GM21515 (cell line): ENCODE measurements around the gene BPIFA2.
"Not testable (repeated sequence)": the region's sequence is repeated elsewhere in the genome, so short reads cannot be mapped to it uniquely, and the experiment has no call there.

Experiments
- ATAC-seq: cut with Tn5 transposase; IDR thresholded peaks from one replicate; pipeline ENCODE4 v1.9.1; 2021; ENCODE audit not compliant: unreplicated experiment

The BPIFA2 gene, protein sequence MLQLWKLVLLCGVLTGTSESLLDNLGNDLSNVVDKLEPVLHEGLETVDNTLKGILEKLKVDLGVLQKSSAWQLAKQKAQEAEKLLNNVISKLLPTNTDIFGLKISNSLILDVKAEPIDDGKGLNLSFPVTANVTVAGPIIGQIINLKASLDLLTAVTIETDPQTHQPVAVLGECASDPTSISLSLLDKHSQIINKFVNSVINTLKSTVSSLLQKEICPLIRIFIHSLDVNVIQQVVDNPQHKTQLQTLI

DNA sequence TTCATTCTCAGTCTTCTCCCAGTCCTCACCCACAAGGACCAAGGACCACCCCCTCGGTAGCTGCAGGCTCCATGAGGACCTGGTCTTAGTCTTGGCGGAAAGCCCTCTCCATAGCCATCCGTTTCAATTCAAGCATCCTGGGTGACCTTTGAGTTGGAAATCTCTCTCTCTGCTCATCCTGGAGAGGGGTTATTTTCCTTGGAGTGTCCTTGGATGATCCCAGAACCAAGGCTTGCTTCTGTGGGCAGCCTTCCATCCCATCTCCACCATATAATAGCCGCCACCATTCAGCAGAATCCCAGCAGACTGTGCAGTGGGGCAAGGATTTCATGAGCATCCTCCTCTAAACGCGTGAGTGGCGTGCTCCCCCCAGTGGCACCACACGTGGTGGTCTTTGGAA lies at the start of gene BPIFA2:
Gene BPIFA2 (plus strand): TSS at position 301 of the 400 bp plus-strand sequence. CDS start 987 bp downstream, outside the sequence.
- no peak for ATAC-seq

DNA sequence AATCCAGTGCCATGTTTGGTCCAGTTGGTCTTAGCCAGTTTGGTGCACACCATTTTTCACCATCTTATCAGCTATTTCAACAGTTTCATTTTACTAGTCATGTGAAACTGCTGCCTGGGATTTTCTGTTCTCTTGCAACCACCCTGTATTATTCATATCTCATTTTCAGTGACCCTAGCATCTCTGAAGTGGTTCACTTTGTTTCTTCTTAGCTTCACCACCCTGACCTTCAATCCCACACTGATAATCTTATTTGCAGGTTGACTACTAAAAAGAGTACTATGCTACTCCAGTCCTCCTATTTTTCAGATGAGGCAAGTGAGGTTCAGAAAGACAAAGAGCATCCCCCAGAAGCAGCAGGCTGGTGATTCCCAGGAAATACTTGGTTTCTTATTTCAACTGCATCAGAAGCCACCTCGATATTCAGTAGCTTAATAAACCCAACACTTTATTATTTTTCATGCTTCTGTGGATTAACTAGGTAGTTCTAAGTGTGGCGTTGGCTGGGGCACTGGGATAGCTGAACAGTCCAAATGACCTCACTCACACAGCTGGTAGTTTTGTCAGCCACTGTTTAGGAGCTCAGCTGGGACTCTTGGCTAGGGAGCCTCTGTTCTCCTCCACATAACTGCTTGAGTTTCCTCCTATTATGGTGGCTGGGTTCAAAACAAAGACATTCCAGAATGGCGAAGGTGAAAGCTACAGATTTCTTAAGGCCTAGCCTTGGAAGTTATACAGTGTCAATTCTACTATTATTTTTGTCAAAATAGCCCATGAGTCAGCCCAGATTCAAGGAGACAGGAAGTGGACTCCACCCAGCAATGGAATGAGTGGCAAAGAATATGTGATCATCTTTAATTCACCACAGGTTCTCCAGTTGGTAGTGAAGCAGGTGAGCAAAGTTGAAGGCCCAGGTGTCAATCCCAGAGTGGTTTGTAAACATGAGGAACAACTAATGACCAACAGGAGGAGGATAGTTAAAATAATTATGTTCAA lies 47.9 kb upstream of the BPIFA2 start:
- no peak for ATAC-seq

DNA sequence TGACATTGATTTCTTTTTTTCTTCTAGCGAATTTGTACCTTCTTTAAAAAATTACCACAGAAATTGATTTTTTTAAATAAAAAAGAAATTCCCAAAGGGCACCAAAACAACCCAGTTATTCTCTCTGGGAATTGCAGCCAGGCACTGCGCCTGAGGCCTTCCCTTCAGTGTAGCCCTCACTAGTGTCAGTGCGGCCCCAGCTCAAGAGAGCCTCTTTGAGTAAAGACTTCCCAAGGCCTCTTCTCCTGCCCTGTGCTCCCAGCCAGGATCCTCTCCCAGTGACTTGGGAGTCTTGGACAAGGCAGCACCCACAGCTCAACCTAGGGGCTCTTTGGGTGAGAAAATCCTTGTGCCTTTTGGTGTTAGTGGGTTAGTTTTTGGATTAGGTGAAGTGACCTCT lies 47.0 kb upstream of the BPIFA2 start:
- no peak for ATAC-seq

DNA sequence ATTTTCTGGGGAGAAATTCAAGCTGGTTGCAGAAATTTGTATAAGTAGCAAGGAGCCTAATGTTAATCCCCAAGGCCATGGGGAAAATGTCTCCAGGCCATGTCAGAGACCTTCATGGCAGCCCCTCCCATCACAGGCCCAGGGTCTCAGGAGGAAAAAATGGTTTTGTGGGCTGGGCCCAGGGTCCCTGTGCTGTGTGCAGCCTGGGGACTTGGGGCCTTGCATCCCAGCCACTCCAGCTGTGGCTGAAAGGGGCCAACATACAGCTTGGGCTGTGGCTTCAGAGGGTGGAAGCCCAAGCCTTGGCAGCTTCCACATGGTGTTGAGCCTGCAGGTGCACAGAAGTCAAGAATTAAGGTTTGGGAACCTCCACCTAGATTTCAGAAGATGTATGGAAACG lies 45.7 kb upstream of the BPIFA2 start:
- ATAC-seq, result not testable (repeated sequence)

DNA sequence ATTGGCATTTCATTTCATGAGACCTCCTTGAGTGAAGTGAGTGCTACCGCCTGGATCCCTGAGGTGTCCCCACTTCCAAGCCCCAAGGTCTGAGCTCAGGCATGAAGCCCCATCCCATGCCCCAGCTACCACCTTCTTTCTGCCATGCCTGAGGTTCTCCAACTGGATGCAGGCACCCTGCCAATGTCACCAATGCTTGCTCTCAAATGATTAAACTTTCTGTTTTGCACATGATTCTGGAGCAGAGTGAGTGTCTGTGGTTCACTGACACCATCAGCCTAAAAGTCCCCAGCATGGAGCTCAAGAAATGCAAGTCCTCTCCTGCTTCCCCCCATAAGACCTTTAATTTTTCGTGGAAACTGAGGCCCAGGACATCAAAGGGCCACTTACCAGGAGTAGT lies 43.7 kb upstream of the BPIFA2 start:
- no peak for ATAC-seq

DNA sequence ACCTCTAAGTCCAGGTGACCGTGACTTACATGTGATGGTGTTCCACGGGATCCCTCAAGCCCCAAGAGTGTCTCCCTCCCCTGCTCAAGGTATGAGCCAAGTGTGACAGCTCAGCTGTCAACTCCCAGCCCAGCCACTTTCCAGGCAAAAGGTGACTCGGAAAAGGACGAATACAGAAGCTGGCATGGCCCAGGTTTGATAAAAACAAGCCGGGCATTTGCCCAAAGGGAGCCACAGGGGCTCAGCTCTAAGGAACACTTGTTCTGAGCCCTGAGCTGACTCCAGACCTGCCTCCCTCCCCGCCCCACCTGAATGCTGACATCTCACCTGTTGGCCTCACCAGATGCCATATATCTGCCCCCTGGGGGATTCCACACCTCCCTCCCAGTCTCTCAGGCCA lies 43.0 kb upstream of the BPIFA2 start:
- ATAC-seq, result no peak

DNA sequence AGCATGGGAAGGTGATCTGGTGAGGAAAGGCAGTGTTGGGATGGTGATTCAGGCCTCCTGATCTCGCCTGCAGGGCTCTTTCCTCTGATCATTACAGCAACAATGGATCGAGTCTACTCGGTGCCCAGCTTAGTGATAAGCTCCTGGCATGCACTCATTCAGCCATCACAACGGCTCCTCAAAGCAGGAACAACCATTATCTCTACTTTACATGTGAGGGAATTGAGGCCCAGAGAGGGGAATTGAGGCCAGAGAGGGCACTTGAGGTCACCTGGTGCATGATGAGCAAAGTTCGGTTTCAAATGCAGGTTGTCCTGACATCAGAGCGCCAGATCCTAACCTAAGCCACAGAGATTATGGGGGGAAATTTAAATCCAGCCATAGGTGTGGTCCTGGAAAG lies 42.0 kb upstream of the BPIFA2 start:
- no peak for ATAC-seq

DNA sequence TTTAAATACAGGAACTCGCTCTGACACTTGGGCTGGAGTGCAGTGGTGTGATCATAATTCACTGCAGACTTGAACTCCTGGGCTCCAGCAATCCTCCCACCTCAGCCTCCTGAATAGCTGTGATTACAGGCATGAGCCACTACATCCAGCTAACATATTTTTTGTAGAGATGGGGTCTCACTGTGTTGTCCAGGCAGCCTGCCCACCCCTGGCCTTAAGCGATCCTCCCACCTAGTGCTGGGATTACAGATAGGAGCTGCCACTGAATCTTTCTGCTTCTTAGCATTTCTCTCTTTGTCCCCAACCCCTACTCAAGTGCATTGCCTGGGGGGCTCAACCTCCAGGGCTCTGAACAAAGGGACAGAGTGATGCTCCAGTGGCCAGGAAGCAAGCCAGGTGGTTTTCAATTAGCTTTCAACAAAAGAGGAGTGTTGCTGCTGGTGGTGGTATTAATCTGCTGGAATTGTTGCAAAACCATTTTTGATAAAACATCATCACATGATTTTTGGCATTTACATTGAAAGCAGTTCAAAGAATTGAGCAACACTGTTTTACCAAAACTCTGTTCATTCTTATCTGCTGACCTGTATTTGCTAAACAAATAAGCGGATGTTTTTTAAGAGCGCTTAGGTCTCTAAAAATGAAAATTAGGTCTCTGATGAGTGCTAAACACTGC lies 40.4 kb upstream of the BPIFA2 start:
- no peak for ATAC-seq

DNA sequence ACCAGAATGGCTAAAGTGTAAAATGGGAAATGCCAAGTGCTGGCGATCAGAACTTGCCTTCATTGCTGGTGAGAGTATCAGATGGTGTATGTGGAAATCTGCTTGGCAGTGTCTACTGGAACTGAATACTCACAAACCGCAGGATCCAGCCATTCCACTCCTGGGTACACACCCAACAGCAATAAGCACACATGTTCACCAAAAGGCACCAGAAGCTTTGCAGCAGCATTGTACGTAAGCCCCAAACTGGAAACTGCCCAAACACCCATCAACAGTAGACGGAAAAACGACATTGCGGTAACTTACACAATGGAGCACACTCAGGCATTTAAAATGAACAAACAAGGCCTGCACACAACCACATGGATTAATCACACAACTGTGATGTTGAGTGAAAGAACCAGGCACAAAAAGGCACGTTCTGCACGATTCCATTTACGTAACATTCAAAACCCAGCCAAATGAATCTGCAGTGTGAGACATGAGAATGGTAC lies 37.3 kb upstream of the BPIFA2 start:
- ATAC-seq, result no peak

DNA sequence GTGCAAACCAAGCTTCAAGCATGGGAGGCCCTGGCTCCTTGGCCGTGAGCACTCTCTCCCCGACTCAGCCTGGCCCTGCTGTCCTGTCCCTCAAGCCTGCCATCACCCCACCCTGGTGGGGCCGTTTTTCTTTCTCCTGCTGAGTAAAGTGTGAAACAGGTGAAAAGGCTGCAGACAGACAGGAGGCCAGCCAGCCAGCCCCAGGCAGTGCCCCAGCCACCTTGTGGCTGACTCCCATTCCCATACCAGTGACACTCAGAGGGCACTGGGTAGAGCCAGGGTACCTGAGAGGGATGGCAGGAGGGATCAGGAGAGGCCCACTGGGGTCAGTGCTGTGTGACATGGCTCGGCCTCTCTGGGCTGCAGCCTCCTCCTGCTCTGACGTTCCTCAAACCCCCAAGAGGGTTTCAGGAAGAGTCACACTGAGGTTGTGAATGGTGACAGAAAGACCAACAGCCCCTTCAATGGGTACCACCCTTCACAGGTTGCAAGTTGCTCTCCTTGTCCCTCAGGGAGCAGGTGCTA lies 35.9 kb upstream of the BPIFA2 start:
- ATAC-seq, result no peak

DNA sequence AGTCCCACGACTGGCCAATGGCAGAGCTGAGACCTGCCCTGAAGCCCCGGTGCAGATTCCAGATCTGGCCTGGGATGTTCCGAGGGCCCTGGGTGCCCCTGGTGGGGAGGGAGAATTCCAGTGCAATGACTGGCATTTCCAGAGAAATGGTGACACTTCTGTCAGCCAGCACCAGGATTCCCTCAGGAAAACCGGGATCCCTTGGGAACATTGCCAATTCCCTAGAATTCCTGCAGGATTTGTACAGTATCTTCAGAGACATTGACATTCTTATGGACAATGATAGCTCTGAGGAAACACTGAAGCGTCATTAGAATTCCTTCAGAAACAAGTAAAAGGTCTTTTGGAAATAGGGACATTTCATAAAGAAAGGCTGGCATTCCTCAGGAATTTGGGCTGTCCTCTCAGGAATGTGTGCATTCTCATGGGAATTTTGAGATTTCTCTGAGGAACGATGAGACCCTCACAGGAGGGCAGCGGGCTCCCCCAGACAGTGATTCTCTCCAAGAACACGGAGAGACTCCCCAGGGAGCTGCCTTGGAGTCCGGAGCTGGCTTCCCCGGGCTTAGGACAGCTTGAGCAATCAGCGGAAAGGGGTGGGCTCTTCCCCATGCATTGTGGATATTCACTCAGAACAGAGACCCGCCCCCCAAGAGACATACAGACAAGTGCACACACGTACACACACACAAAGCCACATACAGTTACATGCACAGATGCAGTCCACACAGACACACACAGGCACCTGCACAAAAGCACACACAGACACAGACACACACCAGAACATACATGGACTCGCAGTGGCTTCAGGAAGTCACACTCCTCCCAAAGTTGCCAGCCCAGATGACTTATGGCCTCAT lies 35.2 kb upstream of the BPIFA2 start:
- no peak for ATAC-seq

DNA sequence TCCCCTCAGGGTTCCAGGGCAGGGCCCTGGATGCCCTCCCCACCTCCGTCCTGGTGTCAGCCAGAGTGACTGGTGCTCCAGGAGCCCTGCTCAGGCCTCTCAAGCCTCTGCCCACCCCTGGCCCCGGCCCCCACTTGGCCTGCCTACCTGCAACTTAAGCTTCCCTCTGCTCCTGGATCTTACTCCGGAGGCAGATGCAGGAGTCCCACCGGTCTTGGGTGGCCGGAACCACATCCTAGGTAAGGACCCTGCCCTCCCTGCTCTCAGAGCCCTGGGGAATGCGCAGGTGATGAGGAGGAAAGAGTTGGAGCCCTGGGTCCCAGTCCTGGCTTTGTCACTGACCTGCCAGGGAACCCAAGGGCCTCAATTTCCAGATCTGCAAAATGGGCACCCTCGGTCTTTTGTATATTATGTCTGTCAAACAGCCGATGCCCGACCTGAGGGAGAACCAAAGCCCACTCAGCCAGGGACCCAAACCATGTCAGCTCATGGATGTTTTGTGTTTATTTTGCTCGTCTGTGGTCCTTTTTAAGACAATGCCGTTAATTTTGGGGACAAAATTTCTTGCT lies 34.5 kb upstream of the BPIFA2 start:
- no peak for ATAC-seq

DNA sequence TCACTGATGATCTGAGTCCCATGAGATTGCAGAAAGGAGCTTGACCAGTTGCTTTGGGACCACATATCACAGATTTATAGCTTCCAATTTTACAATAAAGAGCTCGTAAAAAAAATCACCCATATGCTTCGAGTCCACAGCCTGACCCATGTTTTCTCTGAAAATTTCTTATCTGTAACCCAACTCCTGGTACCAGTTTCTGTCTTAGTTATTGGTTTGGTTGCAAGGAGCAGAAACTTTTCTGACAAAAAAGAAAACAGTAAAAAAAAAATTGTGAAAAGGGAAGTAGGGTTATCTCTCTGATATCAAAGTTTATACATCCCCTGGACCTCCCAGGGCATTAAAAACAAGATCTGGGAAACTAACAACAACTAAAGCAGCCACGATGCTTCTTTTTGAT lies 30.8 kb upstream of the BPIFA2 start:
- no peak for ATAC-seq

DNA sequence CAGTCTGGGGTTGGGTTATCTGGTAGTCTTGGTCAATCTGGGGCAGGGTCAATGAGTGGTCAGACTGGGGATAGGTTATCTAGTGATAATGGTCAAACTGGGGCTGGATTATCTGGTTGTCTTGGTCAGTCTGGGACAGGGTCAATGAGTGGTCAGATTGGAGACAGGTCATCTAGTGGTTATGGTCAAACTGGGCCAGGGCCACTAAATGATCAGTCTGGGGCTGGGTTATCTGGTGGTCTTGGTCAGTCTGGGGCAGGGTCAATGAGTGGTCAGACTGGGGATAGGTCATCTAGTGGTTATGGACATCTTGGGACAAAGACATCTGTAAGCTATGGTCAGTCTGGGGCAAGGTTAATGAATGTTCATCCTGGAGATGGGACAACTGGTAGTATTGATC lies 28.5 kb upstream of the BPIFA2 start:
- ATAC-seq, result no peak

DNA sequence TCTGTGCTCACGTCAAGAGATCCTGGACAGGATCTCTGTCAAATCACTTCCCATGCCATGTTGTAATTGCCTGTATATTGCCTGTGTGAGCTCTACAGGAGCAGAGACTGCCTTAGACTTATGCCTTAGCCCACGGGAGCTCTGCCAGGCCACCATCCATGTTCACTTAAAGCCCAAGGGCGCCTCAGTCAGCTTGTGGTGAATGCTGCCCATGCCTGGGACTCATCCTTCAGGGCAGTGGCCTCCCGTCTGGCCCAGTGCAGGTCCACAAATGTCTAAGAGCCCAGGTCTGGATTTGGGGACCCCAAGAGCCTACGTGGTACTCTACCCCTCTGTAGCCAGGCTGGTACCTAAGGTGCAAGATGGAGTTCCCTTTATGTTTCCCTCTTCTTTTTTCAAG lies 22.4 kb upstream of the BPIFA2 start:
- ATAC-seq, result no peak

DNA sequence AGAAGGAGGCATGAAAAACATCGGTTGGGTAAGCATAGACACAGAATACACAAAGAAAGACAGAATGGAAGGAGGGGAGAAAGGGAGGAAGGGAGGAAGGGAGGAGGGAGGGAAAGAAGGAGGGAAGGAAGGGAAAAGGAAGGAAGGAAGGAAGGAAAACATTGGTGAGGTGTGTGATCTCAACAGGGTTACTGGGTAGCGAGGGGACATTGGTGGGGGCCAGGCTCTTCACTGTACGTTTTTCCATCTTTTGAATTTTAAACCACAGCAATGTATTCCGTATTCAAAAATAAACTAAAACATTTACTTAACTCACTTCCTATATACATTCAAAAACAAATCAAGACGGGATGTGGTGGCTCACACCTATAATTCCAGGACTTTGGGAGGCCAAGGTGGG lies 20.7 kb upstream of the BPIFA2 start:
- ATAC-seq, result no peak

DNA sequence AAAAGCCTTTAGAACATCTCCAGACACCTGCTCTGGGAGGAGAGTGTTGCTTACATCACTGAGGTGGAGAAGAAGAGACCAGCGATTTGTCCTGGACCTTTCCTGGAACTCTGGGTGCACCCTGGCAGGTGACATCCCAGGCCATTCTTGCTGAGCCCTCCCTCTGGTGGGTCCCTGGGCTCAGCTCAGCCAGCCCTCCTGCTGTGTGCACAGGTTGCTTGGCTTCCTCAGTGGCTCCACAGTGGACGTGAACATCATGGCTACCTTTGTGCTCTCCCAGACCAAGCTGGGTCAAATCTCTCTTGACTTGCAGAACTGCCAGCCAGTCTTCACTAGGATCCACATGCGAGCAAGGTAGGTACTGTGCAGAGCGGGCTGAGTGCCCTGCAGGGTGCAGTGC lies 19.9 kb upstream of the BPIFA2 start:
- ATAC-seq, result no peak

DNA sequence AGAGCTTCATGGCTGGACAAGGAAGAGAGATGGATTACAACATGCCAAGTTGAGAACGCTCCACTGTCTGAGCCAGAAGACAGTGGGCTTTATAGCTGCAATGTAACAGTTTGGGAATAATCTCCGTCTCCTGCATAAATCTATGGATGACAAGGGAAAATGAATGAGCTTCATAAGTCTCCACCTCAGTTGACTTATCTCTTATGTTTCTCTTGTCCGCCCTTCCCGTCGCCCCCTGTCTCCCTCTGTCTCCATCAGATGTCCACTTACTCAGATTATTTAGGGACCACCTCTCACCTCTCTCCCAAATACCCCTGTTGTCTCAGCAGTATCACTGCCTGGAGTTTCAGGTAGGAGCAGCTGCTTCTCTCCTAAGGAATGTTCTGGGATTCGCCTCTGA lies 13.7 kb upstream of the BPIFA2 start:
- ATAC-seq, result no peak

DNA sequence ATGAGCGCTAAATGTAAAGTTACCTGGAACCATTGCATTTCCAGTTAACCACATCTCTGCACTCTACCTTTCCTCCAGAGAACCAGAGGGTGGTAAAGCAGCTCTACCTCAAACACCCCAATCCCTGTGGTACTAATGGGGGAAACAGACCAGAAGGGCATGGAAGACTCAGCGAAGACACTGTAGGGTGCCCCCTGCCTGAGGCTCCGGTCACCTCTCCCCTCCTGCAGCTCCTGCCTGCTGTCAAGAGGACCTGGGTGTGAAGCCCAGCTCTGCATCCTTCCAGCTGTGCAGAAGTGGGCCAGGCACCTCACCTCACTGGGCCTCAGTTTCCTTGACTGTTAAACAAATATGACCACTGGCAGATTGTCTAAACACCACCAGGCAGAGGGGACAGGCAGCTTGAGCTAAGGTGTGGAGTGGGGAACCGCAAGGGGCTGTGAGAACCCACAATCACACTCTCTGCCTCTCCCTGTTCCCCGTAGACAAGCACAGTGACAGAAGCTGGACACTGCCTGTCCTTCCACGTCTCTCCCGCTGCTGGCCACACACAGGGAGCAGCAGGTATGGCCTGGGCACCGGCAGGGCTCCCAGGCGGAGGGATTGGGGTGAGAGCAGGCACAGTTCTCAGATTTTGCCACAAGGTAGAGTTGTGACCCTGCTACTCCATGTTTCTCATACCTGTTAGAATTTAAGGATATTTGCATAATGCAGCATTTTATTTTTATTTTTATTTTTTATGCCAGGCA lies 9.1 kb upstream of the BPIFA2 start:
- no peak for ATAC-seq
